Peyer's patch (tissue), 4 donors: ENCODE measurements around the gene CD83.

Source experiments
- POLR2A ChIP-seq, 2 donors: fragments of 450-650 bp; IDR thresholded peaks; one replicate each; pipeline ENCODE4 v1.5.1; 2017; ENCODE audit warnings: antibody characterized with exemption in 2 of 2, mild to moderate bottlenecking in 2 of 2, moderate library complexity in 2 of 2
- TF ChIP-seq, protein P1 (sequence below), 6 experiments: fragments of 450-650 bp in 4 of 6; fragments of 200-600 bp in 2 of 6; sonication (generic) in 1 of 6; IDR thresholded peaks; one replicate each; pipeline ENCODE4 v1.5.1; 2017 to 2019; ENCODE audit warnings: antibody characterized with exemption in 6 of 6, mild to moderate bottlenecking in 3 of 6, moderate library complexity in 1 of 6

DNA sequence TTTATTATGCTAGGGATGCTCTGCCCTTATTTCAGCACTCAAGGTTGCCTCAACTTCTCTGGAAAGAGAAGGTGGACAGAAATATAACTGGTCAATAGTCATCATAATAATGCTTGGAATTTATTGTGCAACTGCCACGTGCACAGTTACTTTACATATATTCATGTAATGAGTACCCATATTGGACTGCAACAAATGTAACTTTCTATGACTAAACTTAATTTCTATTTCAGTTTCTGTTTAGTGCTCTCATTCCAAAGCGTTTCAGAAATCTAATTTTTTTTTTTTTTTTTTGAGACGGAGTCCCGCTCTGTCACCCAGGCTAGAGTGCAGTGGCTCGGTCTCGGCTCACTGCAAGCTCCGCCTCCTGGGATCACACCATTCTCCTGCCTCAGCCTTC is 28.3 kb upstream of the CD83 start:
- TF ChIP-seq, protein P1, sequence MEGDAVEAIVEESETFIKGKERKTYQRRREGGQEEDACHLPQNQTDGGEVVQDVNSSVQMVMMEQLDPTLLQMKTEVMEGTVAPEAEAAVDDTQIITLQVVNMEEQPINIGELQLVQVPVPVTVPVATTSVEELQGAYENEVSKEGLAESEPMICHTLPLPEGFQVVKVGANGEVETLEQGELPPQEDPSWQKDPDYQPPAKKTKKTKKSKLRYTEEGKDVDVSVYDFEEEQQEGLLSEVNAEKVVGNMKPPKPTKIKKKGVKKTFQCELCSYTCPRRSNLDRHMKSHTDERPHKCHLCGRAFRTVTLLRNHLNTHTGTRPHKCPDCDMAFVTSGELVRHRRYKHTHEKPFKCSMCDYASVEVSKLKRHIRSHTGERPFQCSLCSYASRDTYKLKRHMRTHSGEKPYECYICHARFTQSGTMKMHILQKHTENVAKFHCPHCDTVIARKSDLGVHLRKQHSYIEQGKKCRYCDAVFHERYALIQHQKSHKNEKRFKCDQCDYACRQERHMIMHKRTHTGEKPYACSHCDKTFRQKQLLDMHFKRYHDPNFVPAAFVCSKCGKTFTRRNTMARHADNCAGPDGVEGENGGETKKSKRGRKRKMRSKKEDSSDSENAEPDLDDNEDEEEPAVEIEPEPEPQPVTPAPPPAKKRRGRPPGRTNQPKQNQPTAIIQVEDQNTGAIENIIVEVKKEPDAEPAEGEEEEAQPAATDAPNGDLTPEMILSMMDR (IDR thresholded peaks at IDR 0.05), result no peak
- no peak for TF ChIP-seq POLR2A (IDR thresholded peaks at IDR 0.05)
